HuH-7.5 (cell line): ENCODE results near the gene FKBP2.

Experiments used
- DNase-seq: peaks from one replicate; pipeline ENCODE4 v3.0.0; 2011; ENCODE audit warnings: low spot score

The FKBP2 gene

DNA sequence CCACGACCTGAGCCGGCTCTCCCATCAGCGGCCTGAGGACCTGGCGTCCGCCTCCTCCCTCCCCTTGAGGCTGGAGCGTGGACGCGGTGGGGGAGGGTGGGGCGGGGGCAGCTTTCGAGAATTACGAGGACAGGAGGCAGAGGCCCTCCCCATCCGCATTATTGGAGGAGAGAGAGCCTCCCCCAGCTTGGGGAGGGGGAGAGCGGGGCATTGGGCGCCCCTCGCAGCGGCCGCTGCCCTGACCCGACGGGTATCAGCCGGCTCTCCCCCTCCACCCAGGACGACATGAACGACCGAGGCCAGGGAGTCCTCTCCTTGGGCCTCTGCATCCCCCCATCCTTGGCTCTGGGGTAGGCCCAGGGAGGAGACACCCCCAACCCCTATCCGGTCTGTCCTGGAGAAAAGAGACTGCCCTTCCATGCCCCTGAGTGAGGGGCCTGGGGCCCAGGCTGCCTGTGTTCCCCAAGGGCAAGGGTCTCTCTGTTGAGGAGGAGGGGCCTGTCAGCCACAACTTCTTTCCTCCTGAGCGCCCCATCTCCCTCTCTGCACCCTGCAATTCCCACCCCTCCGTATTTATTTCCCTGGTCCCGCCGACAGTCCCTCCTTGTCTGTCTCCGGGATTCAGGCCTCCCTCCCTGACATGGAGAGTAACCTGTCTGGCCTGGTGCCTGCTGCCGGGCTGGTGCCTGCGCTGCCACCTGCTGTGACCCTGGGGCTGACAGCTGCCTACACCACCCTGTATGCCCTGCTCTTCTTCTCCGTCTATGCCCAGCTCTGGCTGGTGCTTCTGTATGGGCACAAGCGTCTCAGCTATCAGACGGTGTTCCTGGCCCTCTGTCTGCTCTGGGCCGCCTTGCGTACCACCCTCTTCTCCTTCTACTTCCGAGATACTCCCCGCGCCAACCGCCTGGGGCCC is 45.2 kb downstream of the FKBP2 start:
- DNase-seq: no peak

DNA sequence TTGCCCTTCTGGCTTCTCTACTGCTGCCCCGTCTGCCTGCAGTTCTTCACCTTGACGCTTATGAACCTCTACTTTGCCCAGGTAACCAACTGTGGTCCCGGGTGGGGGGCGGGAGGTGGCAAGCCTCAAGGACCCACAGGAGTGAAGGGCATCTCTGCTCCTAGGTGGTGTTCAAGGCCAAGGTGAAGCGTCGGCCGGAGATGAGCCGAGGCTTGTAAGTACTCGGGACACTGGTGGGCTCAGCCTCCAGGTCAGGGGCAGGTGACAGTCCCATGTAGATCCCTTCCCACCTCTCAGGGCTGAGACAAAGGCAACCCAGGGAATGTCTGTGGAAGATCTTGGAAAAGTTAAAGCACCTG is 45.9 kb downstream of the FKBP2 start:
- no peak for DNase-seq

DNA sequence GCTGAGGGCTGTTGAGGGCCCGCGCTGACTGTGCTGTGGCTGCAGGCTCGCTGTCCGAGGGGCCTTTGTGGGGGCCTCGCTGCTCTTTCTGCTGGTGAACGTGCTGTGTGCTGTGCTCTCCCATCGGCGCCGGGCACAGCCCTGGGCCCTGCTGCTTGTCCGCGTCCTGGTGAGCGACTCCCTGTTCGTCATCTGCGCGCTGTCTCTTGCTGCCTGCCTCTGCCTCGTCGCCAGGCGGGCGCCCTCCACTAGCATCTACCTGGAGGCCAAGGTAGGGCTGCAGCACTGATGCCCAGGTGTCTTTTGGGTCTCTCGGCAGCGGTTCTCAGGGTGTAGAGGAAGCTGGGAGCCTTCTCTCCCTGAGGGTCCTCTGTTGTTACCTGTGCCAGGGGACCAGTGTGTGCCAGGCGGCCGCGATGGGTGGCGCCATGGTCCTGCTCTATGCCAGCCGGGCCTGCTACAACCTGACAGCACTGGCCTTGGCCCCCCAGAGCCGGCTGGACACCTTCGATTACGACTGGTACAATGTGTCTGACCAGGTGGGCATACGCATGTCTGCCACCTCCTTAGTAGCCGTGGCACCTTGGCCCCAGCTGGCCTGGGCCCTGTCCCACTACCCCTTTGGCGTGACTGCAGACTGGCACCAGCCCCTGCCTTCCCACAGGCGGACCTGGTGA is 46.9 kb downstream of the FKBP2 start:
- DNase-seq: no peak

- no peak for DNase-seq
Measured at GRCh38 chr11:64288353-64288750, 47.5 kb downstream of the FKBP2 start.

- no peak for DNase-seq
Measured at GRCh38 chr11:64289002-64289564, 48.2 kb downstream of the FKBP2 start.

DNA sequence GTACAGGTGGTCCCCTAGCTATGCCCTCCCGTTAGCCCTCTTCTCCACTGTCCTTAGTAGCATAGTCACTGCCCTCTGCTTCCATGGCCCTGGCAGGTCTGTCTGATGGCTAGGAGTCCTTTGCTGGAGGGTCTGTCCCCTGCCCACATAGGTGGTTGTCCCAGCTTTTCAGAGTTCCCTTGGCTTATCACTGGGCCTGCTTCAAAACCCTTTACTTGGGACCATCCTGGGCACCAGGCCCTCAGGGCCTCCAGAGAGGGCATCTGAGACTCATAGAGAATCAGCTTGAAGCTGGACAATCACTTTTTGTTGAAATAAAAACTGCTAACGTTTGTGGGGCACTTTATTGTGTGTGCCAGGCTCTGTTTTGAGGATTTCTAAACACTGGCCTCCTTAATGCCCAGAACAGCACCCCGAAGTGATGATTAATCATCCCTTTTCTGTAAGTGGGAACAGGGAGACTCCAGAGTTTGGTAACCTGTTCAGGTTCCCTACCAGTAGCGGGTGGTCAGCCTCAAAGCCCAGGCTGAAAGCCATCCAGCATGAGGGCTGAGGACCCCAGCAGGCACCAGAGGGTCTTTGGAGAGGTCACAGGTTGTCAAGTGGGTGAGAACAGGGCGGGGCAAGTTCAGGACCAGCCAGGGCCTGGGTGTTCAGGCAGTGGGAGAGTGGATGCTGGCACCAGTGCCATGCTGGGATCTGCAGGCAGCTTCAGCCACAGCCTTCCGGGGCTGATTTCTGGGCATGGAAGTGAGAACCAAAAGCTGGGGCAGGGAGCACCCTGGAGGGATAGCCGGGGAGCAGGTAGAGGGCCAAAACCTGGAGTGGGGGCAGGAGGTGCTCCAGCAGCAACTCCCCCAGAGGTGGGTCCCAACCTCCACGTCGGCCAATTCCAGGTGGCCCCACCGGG is 49.7 kb downstream of the FKBP2 start:
- no peak for DNase-seq

- no peak for DNase-seq
Measured at GRCh38 chr11:64291262-64291751, 50.4 kb downstream of the FKBP2 start, which contains the start of gene KCNK4. Gene KCNK4, plus strand, starts transcription at chr11:64291302. Its CDS starts 1,717 bp downstream, at chr11:64293019.

DNA sequence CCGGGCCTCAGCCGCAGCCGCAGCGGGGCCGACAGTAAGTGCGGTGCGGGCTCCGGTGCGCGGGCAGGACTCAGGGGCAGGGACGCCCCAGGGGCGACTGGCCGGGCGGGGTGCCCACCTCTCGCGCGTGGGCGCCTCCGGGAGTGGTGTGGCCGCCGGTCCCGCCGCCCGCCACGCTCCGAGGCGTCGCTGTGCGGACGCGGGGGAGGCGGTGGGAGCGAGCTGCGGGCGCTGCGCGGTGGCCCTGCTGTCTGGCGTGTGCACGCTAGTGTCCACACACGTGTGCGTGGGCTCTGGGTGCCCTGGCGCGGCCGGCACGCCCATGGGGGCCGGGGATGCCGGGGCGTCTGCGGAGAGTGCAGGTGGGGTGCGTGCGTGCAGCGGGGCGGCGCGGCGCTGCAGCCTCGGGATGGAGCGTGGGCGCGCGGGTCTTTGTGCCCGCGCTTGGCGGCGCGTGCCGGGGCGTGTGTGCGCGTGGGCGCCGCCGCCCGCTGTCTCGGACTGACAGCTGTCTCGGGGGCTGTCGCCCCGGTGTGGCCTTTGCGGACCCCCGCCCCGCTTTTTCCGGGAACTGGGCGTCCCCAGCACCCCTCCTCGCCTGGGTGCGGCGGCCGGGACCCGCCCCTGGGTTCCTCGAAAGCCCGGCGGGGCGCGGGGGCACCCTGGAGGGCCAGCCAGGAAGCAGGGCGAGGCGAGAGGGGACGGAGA is 51.0 kb downstream of the FKBP2 start:
- DNase-seq: no peak

GRCh38 chr11:64292460-64293254 is 51.8 kb downstream of the FKBP2 start:
- no peak for DNase-seq
